Activated effector memory CD4-positive, alpha-beta T cell treated with Interleukin-2 at 50 U/mL for 16 hours (primary cell): Measurements from ENCODE around the gene LHFPL6.

Source experiments
- DNase-seq: peaks from one replicate; pipeline ENCODE4 v3.0.0-alpha.2; 2020

The LHFPL6 gene

DNA sequence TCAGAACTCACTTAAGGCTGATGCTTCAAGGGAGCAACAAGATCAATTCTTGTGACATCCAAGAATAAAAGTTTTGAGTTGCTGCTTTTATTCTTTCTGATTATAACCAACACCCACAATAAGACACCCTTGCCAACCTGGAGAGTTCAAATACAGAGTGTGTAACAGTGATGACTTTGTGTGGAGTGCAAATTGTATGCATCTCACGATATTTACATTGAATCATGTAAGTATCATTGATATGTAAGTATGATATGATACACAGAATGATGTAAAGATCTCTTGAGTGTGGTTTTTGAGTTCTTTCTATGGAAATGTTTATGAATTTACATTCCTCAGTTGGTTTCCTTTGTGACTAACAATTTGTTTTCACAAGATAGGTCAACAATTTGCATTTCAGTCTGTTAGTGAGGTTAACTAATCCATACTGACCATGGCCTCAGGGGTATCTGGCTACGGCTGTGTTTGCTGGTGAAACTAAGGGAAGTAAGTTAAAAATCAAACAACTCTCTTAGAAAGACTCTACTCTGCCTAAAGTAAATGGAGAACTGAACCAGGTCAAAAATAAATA is 12.4 kb downstream of the LHFPL6 start:
- no peak for DNase-seq

DNA sequence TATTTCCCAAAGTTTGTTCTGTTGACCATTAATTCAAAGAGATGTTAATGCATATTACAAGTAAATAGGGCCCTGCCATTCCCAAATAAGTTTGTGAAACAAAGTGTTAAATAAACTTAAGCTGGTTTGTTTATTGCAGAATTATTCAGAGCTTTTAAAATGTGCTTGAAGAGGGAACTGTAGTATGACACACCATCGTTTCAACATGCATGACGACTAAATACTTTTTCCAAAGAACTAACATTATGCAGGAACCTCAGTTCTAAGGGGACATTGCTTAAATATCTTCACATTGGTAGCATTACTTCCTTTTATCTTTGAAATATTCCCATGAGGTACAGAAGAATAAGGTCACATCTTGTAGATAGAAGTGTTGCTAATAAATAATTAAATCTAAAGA is 14.6 kb downstream of the LHFPL6 start:
- no peak for DNase-seq

DNA sequence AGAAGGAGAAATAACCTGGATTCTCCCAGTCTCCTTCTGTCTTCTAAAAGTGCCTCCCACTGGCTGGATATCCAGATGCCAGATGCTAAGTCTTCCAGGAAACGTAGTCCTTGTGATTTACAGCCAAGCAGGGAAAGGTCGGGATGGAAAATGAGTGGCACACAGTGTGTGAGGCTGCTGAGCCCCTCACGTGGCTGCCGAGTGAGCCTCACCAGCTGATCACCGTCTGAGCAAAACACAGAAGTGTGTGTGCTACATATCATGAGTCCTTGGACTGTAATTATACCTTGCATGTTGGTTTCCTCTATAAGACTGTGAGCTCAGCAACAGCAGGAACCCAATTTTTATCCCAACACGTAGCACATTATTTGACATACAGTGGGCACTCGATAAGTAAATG is 15.1 kb downstream of the LHFPL6 start:
- no peak for DNase-seq

DNA sequence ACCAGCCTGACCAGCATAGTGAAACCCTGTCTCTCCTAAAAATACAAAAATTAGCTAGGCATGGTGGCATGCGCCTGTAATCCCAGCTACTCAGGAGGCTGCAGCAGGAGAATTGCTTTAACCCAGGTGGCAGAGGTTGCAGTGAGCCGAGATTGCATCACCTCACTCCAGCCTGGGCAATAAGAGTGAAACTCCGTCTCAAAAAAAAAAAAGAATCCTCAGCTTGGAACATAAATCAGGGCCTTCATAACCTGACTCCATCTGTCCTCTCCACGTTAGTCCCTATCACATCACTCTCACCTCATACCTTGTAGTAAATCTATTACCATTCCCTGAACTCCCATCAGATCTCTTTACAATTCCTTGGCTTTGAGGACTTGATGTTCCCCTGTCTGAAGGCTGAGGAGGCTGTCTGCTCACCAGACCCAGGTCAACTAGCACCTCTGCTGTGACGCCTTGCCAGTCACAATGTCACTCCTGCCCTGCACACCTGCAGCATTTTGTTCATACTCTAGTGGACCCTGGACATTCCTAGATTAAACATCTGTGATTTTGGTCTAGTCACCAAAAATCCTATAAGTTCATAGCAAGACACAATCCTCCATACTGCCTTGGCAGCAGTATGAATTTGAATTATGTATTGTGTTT is 15.9 kb downstream of the LHFPL6 start:
- DNase-seq = no peak

DNA sequence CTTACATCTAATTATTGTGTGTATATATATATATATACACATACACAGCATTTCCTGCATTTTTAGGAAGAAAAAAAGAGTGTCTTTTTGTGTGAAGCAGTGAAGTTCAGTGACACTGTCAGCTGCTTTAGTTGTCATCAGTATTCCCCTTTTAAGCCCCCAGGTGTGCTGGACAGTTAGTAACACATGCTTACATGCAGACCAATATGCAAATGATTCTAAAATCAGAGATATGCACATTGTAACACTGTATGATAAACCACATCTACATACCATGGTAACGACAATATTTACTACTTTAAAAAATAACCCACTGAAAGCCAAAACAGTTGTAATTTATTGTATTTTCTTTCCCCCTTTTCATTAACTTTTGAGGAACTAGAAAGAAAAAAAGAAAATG is 16.8 kb downstream of the LHFPL6 start:
- DNase-seq = no peak

DNA sequence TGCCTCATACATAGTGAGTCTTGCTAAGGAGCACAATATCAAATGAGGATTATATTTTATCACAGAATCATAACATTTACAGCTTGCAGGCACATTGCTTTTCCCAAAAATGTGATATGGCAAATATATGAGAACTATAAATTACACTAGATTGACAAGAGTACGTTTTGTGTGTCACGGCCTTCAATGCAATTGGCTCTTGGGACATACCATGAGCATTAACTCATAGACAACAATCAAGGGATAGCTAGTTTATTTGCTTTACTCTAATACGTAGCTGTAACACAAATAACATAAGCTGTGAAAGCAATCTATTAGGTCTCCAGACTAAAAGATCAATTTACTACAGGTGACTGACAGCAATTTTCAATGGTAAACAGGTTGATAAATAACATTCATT is 17.8 kb downstream of the LHFPL6 start:
- DNase-seq = no peak

DNA sequence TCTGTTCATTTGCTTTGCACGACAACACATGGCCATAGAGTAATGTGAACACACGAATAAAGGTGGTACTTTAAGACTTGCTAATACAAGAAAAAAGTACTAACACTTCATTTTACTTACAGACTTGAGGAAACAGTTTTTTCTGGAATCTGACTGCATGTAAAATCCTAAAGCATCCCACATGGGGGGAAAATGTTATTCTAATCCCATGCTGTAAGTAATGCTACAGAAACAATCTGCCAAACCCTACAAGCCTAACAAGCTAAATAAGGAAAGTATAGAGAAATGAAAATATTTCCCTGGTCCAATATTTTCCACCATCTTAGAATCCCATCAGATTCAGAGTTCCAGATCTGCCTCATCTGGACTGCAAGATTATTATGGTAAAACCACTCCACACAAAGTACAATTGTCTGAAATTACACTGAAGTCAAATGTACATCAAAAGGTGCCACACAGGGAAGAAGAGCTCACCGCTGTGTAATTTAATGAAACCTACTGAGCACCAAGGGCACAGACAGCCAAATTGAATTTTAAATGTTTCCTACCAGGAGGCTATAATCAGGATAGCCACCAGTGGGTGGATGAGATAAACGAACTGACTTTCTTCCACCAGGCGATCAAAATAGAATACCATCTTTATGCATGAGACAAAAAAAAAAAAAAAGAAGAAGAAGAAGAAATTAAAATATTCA is 22.0 kb downstream of the LHFPL6 start:
- no peak for DNase-seq

DNA sequence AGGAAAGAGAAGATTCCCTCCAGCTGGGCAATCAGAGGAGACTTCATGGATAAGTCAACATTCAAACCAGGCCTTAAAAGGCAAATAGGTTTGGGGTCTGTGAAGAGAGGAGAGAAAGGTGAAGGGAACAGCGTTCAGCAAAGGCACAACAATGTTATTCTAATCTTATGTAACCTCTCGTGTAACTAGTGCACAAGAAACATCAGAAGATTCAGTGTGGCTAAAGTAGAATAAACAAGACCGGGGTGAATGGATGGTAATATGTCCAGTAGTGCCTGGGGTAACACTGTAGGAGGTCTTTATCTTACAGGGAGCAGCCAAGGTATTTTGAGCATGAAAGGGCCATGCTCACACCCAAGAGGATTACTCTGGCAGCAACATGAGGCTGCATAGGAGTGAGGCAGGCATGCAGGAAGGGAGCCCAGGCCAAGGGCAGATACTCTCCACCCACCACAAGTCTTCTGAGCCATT is 24.1 kb downstream of the LHFPL6 start:
- DNase-seq = no peak

DNA sequence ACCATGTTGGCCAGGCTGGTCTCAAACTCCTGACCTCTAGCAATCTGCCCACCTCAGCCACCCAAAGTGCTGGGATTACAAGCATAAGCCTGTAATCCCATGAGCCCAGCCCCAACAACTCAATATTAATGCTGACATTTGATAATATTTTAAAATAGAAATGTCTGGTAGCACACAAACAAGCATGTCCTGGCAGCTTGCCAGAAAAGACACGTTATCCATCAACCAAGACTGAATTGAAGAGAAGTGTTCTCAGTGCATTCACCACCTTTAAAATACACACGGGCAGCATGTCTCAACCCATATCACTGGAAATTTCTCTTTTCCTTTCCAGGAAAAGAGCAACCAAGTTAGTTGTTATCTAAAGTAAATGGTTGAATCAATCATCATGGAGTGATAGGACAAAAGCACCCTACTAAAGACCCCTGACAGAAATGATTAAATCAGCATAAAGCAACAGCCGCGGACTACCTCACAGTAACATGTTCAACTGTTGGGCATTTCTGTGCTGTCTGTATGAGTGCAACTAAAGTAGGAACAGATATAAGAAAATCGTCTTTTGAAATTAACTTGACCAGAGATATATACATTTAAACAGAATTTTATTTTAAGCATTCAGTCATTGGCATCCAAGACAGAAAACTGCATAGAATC is 25.0 kb downstream of the LHFPL6 start:
- DNase-seq = no peak

DNA sequence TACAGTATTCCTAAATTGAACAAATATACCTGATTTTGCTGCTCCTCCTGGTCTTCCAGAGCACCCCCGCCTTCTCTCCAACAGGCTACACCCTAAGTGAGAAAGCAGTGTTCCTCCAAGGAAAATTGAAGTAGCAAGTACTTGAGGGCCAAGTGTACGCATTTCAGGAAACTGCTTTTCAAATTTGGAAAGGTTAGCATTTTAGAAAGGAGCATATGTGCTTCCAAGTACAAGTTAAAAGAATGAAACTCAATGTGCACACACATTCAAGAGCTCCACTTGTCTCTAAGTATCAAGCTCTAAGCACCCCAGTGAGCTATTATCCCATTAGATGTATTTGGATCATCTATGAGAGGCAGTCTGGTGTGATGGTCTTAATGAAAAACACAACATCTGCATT is 25.8 kb downstream of the LHFPL6 start:
- DNase-seq = no peak

DNA sequence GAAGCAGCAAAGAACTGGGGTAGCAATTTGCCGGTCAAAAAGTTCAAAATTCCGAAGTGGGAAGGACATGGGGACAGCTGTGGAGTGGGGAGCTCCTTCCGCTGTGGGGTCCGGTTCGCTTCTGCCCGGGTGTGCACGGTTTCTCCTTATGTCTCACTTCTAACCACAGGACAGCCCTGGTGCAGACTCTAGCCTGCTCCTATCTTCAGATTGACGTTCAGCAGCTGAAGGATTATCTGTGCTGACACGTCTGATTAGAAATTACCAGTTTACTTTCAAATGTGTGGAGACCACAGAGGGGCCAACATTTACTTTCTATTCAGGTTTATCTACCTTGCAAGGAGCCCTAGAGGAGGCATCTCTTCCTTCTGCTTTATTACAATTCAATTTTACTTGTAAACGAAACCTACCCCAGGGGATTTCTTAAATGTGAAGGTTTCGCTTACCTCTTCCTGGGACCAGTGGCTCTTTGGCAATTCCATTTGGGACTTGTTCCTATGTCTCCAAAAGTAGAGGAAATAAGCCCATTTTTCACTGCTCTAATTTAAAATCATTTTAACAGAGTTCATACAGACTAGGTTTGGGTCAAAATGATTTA is 27.3 kb downstream of the LHFPL6 start:
- DNase-seq = no peak

DNA sequence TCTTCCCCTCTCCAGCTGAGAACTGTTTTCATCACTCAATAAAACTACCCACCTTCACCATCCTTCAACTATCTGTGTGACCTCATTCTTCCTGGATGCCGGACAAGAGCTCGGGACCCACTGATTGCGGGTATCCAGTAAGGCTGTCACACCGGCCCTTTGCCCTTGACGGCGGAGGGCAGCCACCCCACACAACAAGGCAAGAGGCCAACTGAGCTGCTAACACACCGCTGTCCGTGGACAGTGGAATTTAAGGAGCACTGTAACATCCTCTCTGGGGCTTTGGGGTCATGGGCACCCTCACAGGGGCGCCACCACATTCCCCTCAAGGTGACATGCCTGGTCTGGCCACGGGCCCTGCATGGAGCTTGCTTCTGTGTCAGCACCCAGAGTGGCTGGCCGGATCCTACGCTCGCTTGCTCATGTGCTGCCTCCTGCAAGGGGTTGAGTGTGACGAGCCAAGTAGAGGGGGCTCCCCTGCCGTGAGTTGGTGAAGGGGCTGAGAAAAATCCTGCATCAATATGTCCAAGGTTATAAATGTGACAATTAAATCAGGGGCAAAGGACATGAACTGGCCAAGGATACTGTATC is 31.4 kb downstream of the LHFPL6 start:
- DNase-seq = no peak

DNA sequence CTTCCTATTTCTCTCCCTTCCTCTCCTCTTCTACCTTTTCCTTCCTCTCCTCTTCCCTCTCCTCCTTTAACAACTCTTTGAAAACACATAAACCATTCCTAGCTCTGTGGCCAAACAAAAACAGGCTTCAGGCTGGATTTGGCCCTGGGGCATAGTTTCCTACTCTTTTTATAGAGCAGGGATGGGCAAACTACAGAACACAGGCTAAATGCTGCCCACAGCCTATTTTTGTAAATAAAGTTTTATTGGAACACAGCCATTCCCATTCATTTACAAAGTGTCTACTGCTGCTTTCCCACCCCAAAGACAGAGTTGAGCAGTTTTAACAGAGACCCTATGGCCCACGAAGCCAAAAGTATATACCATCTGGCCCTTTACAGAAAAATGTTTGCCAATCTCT is 35.4 kb downstream of the LHFPL6 start:
- no peak for DNase-seq

DNA sequence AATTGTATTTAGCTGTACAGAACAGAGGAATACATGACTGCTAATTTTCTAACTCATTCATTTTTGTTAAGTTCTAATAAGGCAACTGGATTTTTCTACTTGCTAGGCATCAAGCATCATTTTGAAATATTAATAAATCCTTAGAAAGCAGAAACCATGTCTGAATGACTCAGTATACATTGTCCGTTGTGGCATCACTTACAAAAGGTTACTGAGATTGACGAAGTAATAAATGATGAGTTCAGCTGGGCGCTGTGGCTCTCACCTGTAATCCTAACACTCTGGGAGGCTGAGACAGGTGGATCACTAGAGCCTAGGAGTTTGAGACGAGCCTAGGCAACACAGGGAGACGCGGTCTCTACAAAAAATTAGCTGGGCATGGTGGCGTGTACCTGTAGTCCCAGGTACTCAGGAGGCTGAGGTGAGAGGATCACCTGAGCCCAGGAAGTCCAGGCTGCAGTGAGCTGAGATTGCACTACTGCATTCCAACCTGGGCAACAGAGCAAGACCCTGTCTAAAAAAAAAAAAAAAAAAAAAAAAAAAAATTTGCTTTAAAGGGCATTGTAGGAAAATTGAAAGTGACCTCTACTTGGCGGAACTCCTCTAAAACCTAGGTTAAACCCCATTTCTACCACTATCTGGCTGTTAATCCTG is 36.6 kb downstream of the LHFPL6 start:
- DNase-seq = no peak

DNA sequence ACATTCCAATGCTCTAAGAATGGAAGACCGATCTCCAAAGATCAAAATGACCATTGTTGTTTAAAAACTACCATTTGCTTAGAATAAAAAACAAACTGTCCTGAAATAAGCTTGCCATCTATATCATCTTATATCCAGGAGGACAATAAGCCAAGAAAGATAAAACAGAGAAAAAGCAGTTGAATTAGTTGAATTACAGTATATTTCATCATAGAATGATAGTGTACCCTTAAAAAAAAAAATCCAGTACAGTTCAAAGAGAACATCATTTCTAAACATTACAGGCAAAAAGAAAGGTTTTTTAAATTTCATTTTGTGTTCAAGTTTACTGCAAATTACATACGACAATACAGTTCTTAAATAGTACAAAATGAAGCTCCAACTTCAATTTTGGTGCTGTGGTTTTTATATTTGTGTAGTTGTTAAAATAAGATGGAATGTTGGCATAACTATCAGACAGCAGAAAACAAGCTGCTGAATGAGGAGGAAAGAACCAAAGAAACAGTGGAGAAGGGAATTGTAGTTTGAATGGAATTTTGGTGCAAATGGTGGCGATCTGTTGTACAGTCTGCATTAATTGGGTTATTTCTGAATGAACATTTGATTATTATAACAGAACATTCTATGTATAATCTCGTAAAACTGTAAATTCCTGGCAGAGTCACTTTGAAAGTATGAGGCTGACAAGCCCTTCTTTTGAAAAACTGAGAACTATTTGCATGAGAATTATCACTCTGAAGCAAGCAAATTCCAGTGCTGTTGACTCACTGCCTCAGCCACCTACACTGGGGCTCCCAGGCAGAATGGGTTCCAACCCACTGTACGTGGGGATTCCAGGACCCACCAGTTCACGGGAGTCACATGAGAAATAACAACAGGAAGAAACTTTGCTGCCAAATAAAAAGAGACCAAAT is 37.7 kb downstream of the LHFPL6 start:
- DNase-seq = no peak

DNA sequence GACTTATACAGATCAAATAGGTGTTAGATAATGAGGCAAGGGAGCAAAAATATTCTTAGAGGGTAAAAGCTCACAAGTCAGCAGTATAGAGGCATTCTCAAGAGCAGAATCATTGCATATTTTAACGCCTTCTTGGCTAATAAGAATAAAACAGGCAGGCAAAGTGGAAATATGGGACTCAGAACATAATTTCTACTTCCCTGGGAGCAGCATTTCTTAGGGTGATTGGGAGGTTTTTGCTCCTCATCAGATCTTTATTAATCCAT is 39.6 kb downstream of the LHFPL6 start:
- no peak for DNase-seq

DNA sequence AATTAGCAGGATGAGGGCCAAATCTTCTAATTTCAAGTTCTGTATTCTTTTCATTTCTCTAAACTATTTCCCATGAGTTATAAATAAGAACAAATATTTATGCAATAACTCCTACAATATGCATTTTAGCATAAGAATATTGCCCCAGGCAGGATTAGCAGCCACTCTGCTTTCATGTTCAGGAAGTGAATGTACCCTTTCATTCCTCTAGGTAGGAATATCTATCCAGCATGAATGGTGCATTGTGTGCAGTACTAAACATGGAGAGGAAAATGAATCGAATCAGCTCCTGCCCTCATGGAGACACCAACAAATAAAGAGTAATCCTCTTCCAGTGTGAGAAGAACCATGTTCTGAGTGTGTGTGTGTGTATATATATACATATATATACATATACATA is 41.0 kb downstream of the LHFPL6 start:
- DNase-seq = no peak

DNA sequence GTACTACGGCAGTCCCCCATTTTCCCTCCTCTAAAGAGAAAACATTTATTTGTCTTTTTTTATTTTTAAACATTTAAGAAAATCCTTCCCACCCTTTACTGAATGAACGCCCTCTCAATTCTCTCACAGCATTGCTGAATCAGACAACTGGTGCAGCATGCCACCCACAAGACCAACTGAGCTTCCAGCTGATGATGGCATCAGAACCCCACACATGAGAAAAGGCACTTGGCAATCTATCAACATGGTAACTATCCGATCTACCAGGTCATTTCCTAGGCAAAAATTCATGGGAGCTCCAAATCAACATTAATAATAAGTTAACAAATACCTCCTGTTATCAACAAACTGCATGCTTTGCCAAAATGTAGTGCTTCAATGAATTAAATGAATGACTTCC is 43.1 kb downstream of the LHFPL6 start:
- no peak for DNase-seq

DNA sequence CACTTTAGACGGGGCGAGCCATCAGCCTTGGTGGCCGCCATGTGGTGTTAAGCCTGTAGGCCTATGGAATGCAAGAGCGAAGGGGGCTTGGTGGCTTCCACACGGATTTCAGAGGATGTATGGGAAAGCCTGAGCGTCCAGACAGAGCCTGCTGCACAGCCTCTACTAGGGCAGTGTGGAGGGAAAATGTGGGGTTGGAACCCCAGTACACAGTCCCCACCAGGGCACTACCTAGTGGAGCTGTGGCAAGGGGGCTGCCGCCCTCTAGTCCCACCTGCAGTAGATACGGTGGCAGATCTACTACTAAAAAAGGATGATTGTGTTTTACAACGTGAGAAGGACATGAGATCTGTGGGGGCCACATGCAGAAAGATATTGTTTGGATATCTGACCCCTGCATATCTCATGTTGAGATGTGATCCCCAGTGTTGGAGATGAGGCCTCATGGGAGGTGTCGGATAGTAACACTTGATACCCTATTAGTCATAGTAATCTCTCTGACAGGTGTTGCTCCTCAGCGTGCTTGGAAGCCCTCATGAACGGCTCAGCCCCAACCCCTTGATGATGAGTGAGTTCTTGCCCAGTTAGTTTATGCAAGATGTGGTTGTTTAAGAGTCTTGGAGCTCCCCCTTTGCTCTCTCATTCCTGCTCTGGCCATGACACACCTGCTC is 45.6 kb downstream of the LHFPL6 start:
- DNase-seq = no peak

DNA sequence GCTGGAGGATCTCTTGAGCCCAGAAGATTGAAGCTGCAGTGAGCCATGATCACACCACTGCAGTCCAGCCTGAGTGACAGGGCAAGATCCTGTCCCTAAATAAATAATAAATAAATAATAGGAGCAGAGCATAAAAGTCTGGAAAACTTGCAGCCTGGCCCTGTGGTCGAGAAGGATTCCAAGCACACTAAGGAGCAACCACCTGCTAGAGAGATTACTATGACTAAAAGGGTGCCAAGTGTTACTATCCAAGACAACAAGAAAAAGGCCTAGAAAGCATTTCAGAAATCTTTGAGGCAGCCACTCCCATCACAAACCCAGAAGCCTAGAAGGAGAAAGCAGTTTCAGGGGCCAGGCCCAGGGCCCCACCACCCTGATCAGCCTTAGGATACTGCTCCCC is 46.1 kb downstream of the LHFPL6 start:
- no peak for DNase-seq

DNA sequence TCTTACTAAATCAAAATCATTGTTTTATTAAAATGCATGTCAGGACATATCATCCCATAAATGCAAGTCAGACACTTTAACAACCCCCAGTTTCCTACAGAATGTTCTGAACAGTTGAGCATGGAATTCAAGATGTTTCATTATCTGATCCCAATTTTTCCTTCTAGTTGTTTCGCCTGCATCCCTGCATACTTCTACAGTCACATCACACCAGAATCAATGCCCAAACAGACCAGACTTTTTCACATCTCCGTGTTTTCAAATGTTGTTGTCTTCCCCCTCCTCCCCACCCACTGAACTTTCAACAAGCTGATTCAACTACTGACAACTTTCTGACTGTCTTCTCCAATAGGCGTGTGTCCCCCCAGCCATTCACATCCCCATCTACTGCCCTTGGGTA is 48.6 kb downstream of the LHFPL6 start:
- DNase-seq = no peak
